Activated naive CD8-positive, alpha-beta T cell treated with anti-CD3 and anti-CD28 coated beads, Interleukin-2, amount 10 ng/mL, durations not matched to agents 7 days and 5 days (primary cell): ENCODE data around the gene NDST1. TPM values are rescaled to one million over a fixed set of nuclear protein-coding genes. Genes with fewer than 3 reads are reported as not detected.
A peak's percentile ranks its signal among the peaks of the same experiment; 100 is the strongest.

Source experiments
- ATAC-seq: fragments of 150-1000 bp; cut with Tn5 transposase; one replicate; pipeline ENCODE4 v1.10.0; 2021; ENCODE audit warnings: low read depth, moderate library complexity
- POLR2A ChIA-PET: fragments of 350-600 bp; sonication (Branson Sonifier 250); formaldehyde crosslinking; loops from one replicate; lab custom pipeline; 2021; ENCODE audit warnings: antibody characterized with exemption; lab: Charles Lee
- DNase-seq: peaks from one replicate; pipeline ENCODE4 v3.0.0; 2021
- H3K27ac Mint-ChIP-seq: one replicate; pipeline ENCODE4 v1.8.0; 2022; ENCODE audit warnings: mild to moderate bottlenecking, mixed read lengths
- H3K27me3 Mint-ChIP-seq: one replicate; pipeline ENCODE4 v1.8.0; 2022; ENCODE audit warnings: mild to moderate bottlenecking, moderate library complexity, mixed read lengths
- H3K36me3 Mint-ChIP-seq: one replicate; pipeline ENCODE4 v1.8.0; 2021; ENCODE audit warnings: mild to moderate bottlenecking, mixed read lengths
- H3K4me1 Mint-ChIP-seq: one replicate; pipeline ENCODE4 v1.8.0; 2021; ENCODE audit warnings: mixed read lengths
- H3K4me3 Mint-ChIP-seq: one replicate; pipeline ENCODE4 v1.8.0; 2022; ENCODE audit warnings: mild to moderate bottlenecking, moderate library complexity, mixed read lengths
- H3K9me3 Mint-ChIP-seq: one replicate; pipeline ENCODE4 v1.8.0; 2021; ENCODE audit warnings: mixed read lengths
- total RNA-seq, 2 experiments: library from RNA; stranded (reverse); gene quantifications; one replicate each; pipeline ENCODE4 v1.2.3, GENCODE V29; 2021

NDST1 gene
- total RNA-seq, 2 experiments from 2014 or later: 1.0 to 1.9 TPM

- Mint-ChIP-seq H3K4me3 (no peak overlapping the region), H3K36me3 (no peaks in the 10 kb centered on the region), H3K27ac (no peak overlapping the region), H3K9me3 (no peaks in the 10 kb centered on the region), H3K4me1 (no peaks in the 10 kb centered on the region), H3K27me3 (peaks cover 8% of the 10 kb centered on the region)
- DNase-seq (no peak), ATAC-seq (no peak)
- POLR2A ChIA-PET: no interaction called here
Measured at GRCh38 chr5:150571836-150572235, 63.9 kb downstream of the NDST1 start.

GRCh38 chr5:150573216-150573615 is 65.3 kb downstream of the NDST1 start:
- Mint-ChIP-seq H3K27ac (no peak overlapping the region), H3K9me3 (no peaks in the 10 kb centered on the region), H3K27me3 (peaks cover 8% of the 10 kb centered on the region), H3K4me3 (no peak overlapping the region), H3K36me3 (no peaks in the 10 kb centered on the region), H3K4me1 (no peaks in the 10 kb centered on the region)
- DNase-seq: no peak
- POLR2A ChIA-PET: no interaction called here
- ATAC-seq: no peak

GRCh38 chr5:150573867-150574817 is 66.2 kb downstream of the NDST1 start:
- Mint-ChIP-seq H3K36me3 (no peaks in the 10 kb centered on the region), H3K4me1 (no peaks in the 10 kb centered on the region), H3K4me3 (no peak overlapping the region), H3K27me3 (peaks cover 5% of the 10 kb centered on the region), H3K27ac (no peak overlapping the region), H3K9me3 (no peaks in the 10 kb centered on the region)
- peak; percentile 10 for DNase-seq
- POLR2A ChIA-PET: no interaction called here
- ATAC-seq: no peak

- Mint-ChIP-seq H3K27ac (no peak overlapping the region), H3K36me3 (no peaks in the 10 kb centered on the region), H3K4me1 (no peaks in the 10 kb centered on the region), H3K4me3 (no peak overlapping the region), H3K27me3 (no peaks in the 10 kb centered on the region), H3K9me3 (no peaks in the 10 kb centered on the region)
- peak; percentile 19 for DNase-seq
- POLR2A ChIA-PET: no interaction called here
- ATAC-seq: no peak
Measured at GRCh38 chr5:150574818-150575547, 67.1 kb downstream of the NDST1 start.

DNA sequence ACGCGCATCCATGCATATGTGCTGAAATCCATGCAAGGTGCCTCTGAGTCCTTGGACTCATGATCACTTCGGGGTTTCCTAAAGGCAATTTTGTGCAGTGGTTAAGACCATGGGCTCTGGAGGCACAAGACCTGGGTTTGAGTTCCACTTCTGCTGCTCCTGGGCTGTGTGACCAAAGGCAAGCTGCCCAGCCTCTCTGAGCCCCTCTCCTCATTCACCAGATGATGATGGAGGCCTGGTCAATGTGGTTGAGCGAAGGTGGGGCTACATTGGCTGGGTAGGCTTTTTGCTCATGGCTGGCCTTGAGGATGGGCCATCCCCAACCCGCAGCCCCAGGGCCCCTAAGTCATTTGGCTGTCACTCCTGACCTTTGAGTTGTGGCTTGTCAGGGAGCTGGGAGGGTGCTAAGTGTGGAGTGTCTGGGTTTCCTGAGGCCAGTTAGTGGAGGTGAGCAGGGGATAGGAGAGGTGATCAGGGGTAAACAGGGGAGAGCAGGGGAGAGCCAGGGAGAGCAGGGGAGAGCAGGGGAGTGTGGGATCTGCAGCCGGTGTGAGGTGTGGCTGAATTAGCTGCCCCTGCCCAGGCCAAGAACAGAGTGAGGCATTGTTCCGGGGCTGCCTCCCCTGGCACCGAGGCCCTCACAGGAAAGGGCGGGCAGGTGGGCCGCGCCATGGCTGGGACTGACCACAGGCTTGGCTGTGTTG is 68.0 kb downstream of the NDST1 start:
- Mint-ChIP-seq H3K36me3 (no peaks in the 10 kb centered on the region), H3K4me3 (no peak overlapping the region), H3K4me1 (no peaks in the 10 kb centered on the region), H3K9me3 (no peaks in the 10 kb centered on the region), H3K27ac (no peak overlapping the region), H3K27me3 (peaks cover 1% of the 10 kb centered on the region)
- ATAC-seq: no peak
- POLR2A ChIA-PET: no interaction called here
- DNase-seq: peak; percentile 9

DNA sequence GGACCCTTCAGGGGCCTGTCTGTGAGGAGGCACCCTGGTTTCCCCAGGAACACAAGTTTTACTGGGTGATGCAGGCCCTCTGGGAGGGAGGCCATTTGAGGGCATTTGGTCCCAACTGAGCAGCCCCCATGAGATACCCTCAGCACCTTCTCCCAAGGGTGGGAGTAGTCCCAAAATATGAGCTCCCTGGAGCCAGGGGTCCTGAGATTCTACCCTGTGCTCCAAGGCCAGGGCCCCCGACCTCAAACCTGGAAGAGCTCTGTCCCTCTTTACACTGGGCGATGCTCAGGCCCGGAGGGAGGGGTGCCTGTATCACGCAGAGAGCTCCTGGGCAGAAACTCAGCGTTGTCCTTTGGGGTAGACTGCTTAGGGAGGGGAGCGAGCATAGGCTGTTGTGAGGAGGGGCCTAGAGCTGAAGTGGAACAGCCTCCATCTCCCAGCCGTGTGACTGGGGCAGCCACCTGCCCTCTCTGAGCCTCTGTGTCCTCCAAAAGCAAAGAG is 68.6 kb downstream of the NDST1 start:
- no peaks in the 10 kb centered on the region for H3K36me3 Mint-ChIP-seq
- no peak overlapping the region for H3K27ac Mint-ChIP-seq
- H3K4me3 Mint-ChIP-seq: no peak overlapping the region
- H3K27me3 Mint-ChIP-seq: peaks cover 7% of the 10 kb centered on the region
- no peak for DNase-seq
- POLR2A ChIA-PET: no interaction called here
- H3K9me3 Mint-ChIP-seq: no peaks in the 10 kb centered on the region
- ATAC-seq: no peak
- H3K4me1 Mint-ChIP-seq: no peaks in the 10 kb centered on the region

GRCh38 chr5:150577378-150578139 is 69.6 kb downstream of the NDST1 start:
- no peak overlapping the region for H3K4me3 Mint-ChIP-seq
- POLR2A ChIA-PET: no interaction called here

GRCh38 chr5:150578781-150579461 is 71.0 kb downstream of the NDST1 start:
- DNase-seq (peak; percentile 22), ATAC-seq (no peak)
- no peaks in the 10 kb centered on the region for H3K4me1 Mint-ChIP-seq
- POLR2A ChIA-PET: no interaction called here
- H3K36me3 Mint-ChIP-seq: no peaks in the 10 kb centered on the region
- H3K27ac Mint-ChIP-seq: no peak overlapping the region
- no peak overlapping the region for H3K4me3 Mint-ChIP-seq
- H3K27me3 Mint-ChIP-seq: peaks cover 23% of the 10 kb centered on the region
- no peaks in the 10 kb centered on the region for H3K9me3 Mint-ChIP-seq

More at GRCh38 chr5:150577378-150578139, 69.6 kb downstream of the NDST1 start:
- DNase-seq: peak; percentile 6
- Mint-ChIP-seq H3K4me1 (no peaks in the 10 kb centered on the region), H3K27me3 (peaks cover 15% of the 10 kb centered on the region), H3K27ac (no peak overlapping the region), H3K36me3 (no peaks in the 10 kb centered on the region), H3K9me3 (no peaks in the 10 kb centered on the region)
- no peak for ATAC-seq

GRCh38 chr5:150579462-150580400 is 71.8 kb downstream of the NDST1 start:
- peak; percentile 10 for DNase-seq
- no peak for ATAC-seq
- no peaks in the 10 kb centered on the region for H3K4me1 Mint-ChIP-seq
- H3K9me3 Mint-ChIP-seq: no peaks in the 10 kb centered on the region
- H3K4me3 Mint-ChIP-seq: no peak overlapping the region
- no peaks in the 10 kb centered on the region for H3K36me3 Mint-ChIP-seq
- peaks cover 23% of the 10 kb centered on the region for H3K27me3 Mint-ChIP-seq
- POLR2A ChIA-PET: no interaction called here
- no peak overlapping the region for H3K27ac Mint-ChIP-seq

GRCh38 chr5:150580917-150581316 is 73.0 kb downstream of the NDST1 start:
- Mint-ChIP-seq H3K27ac (no peak overlapping the region), H3K27me3 (peaks cover 23% of the 10 kb centered on the region), H3K36me3 (no peaks in the 10 kb centered on the region), H3K4me3 (no peak overlapping the region), H3K9me3 (no peaks in the 10 kb centered on the region), H3K4me1 (no peaks in the 10 kb centered on the region)
- DNase-seq (no peak), ATAC-seq (no peak)
- POLR2A ChIA-PET: no interaction called here

DNA sequence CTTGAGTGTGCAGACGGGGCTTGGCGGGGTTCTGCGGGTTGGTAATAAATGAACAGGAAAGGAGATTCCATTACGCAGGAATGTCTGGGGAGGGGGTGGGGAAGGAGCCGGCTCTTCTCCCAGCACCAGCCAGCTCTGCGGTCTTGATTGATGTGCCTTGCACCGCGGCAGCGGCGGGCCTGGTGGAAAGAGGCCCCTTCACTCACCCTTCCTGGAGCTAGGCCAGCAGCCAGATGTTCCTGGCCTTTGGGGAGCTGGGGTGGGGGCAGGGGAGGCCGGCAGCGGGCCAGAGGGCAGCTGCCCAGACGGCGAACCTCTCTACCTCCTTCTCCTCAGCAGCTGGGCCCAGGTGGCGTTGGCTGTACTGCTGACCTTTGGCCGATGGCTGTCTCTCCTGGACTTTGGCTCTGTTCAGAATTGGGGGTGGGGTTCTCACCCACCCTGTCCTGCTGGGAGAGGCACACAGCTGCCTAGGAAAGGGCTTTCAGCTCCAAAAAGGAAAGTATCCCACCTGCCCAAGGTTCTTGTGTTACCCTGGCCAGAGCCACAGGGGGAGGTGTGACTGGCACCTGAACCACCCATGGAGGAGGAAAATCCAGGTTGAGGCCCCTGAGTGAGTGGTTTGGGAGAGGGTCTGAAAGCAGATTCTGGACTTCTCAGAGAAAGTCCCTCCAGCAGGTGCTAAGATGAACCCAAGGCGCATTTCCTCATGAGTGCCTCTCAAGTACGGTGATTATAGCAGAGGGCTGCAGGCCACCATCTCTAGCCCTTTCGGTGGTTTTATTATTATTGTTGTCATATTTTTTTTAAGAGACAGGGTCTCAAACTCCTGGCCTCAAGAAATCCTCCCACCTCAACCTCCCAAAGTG is 74.5 kb downstream of the NDST1 start:
- DNase-seq (no peak), ATAC-seq (no peak)
- Mint-ChIP-seq H3K36me3 (no peaks in the 10 kb centered on the region), H3K4me3 (no peak overlapping the region), H3K27me3 (peaks cover 23% of the 10 kb centered on the region), H3K4me1 (no peaks in the 10 kb centered on the region), H3K27ac (no peak overlapping the region), H3K9me3 (no peaks in the 10 kb centered on the region)
- POLR2A ChIA-PET: interaction anchor here (0.6 kb wide), 1 partner anchor 201 kb away, joined by 5 read pairs; no protein-coding TSS in a partner anchor
